Gastroesophageal sphincter (tissue), 4 donors: ENCODE measurements around the gene POLDIP2. TPM values are rescaled to one million over a fixed set of nuclear protein-coding genes. Genes with fewer than 3 reads are reported as not detected.

Source experiments
- ATAC-seq: fragments of 150-250 bp; one replicate; pipeline ENCODE4 v1.9.1; 2016; ENCODE audit warnings: mild to moderate bottlenecking, moderate library complexity
- H3K27ac ChIP-seq, 4 donors: fragments of 200-600 bp; sonication (generic) in 3 of 4; 1 replicate in 3 of 4; 2 replicates in 1 of 4; pipeline ENCODE4 v1.5.1; 2016 to 2019
- H3K27me3 ChIP-seq: fragments of 200-600 bp; sonication (generic); one replicate; pipeline ENCODE4 v1.5.1; 2019
- H3K36me3 ChIP-seq, 2 donors: fragments of 200-600 bp; sonication (generic); one replicate each; pipeline ENCODE4 v1.5.1; 2019; ENCODE audit warnings: control low read depth in 1 of 2
- H3K4me1 ChIP-seq, 3 donors: fragments of 200-600 bp; sonication (generic); 1 replicate in 2 of 3; 2 replicates in 1 of 3; pipeline ENCODE4 v1.5.1; 2016 to 2019; ENCODE audit warnings: control low read depth in 2 of 3
- H3K4me3 ChIP-seq, 2 donors: fragments of 200-600 bp; sonication (generic); one replicate each; pipeline ENCODE4 v1.5.1; 2019; ENCODE audit warnings: mild to moderate bottlenecking in 1 of 2, moderate library complexity in 1 of 2
- H3K9me3 ChIP-seq, 3 donors: fragments of 200-600 bp; sonication (generic); one replicate each; pipeline ENCODE4 v1.5.1; 2017 to 2019; ENCODE audit warnings: control low read depth in 2 of 3
- CTCF ChIP-seq, 4 experiments: fragments of 200-600 bp in 2 of 4; fragments of 450-650 bp in 2 of 4; sonication (generic) in 1 of 4; IDR thresholded peaks; one replicate each; pipeline ENCODE4 v1.5.1; 2017 to 2019; ENCODE audit warnings: antibody characterized with exemption in 4 of 4, mild to moderate bottlenecking in 2 of 4, moderate library complexity in 2 of 4
- EP300 ChIP-seq: sonication (generic); formaldehyde crosslinking; IDR thresholded peaks from one replicate; pipeline ENCODE4 v1.6.1; 2017; ENCODE audit warnings: antibody characterized with exemption, mild to moderate bottlenecking
- POLR2A ChIP-seq, 2 donors: fragments of 450-650 bp; IDR thresholded peaks; one replicate each; pipeline ENCODE4 v1.6.1; 2017; ENCODE audit warnings: antibody characterized with exemption in 2 of 2, mild to moderate bottlenecking in 2 of 2, moderate library complexity in 1 of 2
- POLR2AphosphoS5 ChIP-seq: sonication (generic); formaldehyde crosslinking; IDR thresholded peaks from one replicate; pipeline ENCODE4 v1.6.1; 2017; ENCODE audit warnings: antibody characterized with exemption
- WGBS, 2 donors: methylation state at CpG; one replicate each; pipeline ENCODE4 v1.1.5; 2018; ENCODE audit warnings: low coverage in 1 of 2; 5-methylcytosine and 5-hydroxymethylcytosine counted together
- total RNA-seq, 4 donors: library from RNA; depleted of rRNA; stranded (reverse); fragments of >200 nt; gene quantifications; one replicate each; pipeline ENCODE4 v1.1.0, GENCODE V29; 2016

The POLDIP2 gene
- total RNA-seq, 4 donors from 2014 or later = 71.1 to 108 (median 77.8) TPM

DNA sequence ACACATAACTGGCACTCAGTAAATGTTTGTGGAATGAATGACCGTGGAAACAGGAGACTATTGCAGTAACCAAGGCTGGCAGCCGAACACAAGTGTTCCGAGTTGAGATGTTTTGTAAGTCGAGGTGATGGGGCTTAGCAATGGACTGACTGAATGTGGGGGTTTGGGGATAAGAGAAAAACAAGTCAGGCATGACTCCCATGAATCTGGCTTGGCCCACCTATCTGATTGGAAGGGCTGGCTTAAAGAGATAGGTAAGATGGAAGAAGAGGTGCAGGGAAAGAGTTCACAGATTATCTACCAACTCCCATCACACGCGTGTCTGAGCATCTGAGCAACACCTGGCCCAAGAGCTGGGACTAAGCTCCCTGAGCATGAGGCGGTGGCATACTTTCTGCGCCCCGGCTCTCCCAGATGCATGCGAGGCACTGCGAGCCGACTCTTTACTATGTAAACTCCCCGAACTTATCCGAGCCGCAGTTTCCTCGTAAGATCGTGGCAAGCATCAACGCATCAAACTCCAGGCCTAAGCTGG is 22.6 kb downstream of the POLDIP2 start:
- Histone ChIP-seq H3K27me3 (no peaks in the 10 kb centered on the region), H3K4me3 (peak overlapping the region; percentile 60 to 94), H3K36me3 (peaks cover 0 to 31% of the 10 kb centered on the region in 2 donors), H3K4me1 (peaks cover 2 to 65% (median 18%) of the 10 kb centered on the region in 3 donors), H3K27ac (peak overlapping the region; percentile 51 to 98 (median 96)), H3K9me3 (no peaks in the 10 kb centered on the region)
- 5 to 8% methylated on average over 9 to 17 of the region's 18 CpGs for WGBS, 2 donors
- TF ChIP-seq EP300 = no peak
- TF ChIP-seq POLR2A (IDR thresholded peaks at IDR 0.05) = no peak
- no peak for TF ChIP-seq POLR2AphosphoS5
- TF ChIP-seq CTCF (IDR thresholded peaks at IDR 0.05) = no peak
- ATAC-seq = no peak

DNA sequence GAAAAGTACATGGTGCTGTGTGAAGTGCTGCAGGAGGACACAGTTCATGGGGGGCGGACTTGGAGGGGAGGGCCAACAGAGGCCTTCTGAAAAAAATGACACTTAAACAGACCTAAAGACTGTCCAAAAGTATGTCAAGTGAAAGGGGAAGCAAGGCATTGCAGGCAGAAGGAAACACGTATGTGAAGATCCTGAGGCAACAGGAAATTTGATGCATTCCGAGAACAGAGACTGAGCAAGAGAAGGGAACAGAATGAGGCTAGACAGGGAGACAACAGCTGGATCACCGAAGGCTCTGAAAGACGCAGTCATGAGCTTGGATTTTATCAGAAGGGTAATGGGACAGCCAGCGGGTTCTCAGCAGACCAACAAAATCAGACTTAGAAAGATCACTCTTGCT is 23.2 kb downstream of the POLDIP2 start:
- peak overlapping the region in 1 of 2 donors; percentile 94 for H3K4me3 ChIP-seq
- H3K36me3 ChIP-seq = peaks cover 0 to 31% of the 10 kb centered on the region in 2 donors
- H3K27ac ChIP-seq = peak overlapping the region in 2 of 4 donors; percentile 96 to 98
- no peak for ATAC-seq
- peaks cover 2 to 59% (median 18%) of the 10 kb centered on the region in 3 donors for H3K4me1 ChIP-seq
- 48 to 50% methylated on average over 4 to 6 of the region's 6 CpGs for WGBS, 2 donors
- no peaks in the 10 kb centered on the region for H3K9me3 ChIP-seq
- TF ChIP-seq POLR2A (IDR thresholded peaks at IDR 0.05) (no peak), EP300 (no peak), CTCF (IDR thresholded peaks at IDR 0.05) (no peak), POLR2AphosphoS5 (no peak)
- H3K27me3 ChIP-seq = no peaks in the 10 kb centered on the region

- WGBS, 2 donors = 47 to 80% methylated on average over 1 of the region's 1 CpG
- H3K27me3 ChIP-seq = no peaks in the 10 kb centered on the region
- ATAC-seq = no peak
- peaks cover 2 to 50% (median 18%) of the 10 kb centered on the region in 3 donors for H3K4me1 ChIP-seq
- no peaks in the 10 kb centered on the region for H3K9me3 ChIP-seq
- no peak overlapping the region for H3K4me3 ChIP-seq
- peaks cover 0 to 40% of the 10 kb centered on the region in 2 donors for H3K36me3 ChIP-seq
- TF ChIP-seq EP300 (no peak), CTCF (IDR thresholded peaks at IDR 0.05) (no peak), POLR2A (IDR thresholded peaks at IDR 0.05) (no peak), POLR2AphosphoS5 (no peak)
- no peak overlapping the region for H3K27ac ChIP-seq
Measured at GRCh38 chr17:28333083-28333746, 24.1 kb downstream of the POLDIP2 start.

DNA sequence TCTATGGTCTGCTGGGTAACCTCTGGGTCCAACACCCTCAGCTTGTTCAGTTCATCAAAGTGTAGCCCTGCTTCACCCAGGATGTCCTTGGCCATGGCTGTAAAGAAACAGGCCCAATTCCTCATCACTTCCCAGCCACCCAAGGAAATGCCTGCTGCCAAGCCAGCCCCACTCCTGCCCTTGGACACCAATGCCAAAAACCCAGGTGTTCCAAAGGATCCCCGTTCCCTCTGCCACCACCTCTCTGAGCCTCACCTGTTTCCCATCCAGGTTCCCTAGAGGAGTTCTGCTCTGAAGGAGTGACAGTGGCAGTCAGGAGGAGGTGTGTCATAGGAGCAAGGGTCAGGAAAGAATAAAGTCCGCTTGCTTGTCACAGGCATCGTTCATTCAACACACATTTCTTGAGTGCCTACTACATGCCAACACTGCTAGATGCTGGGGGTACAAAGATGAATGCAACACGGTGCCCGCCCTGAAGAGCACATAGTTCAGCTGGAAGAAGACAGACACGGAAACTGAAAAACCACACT is 25.4 kb downstream of the POLDIP2 start:
- TF ChIP-seq POLR2A (IDR thresholded peaks at IDR 0.05) (no peak), EP300 (no peak), POLR2AphosphoS5 (no peak), CTCF (IDR thresholded peaks at IDR 0.05) (no peak)
- WGBS, 2 donors = 75 to 87% methylated on average over 4 to 5 of the region's 6 CpGs
- Histone ChIP-seq H3K27me3 (no peaks in the 10 kb centered on the region), H3K4me1 (peaks cover 2 to 37% (median 15%) of the 10 kb centered on the region in 3 donors), H3K4me3 (no peak overlapping the region), H3K36me3 (peaks cover 0 to 52% of the 10 kb centered on the region in 2 donors), H3K9me3 (no peaks in the 10 kb centered on the region), H3K27ac (no peak overlapping the region)
- no peak for ATAC-seq
